Vagina (tissue), 2 donors: ENCODE results near the gene ASCC2.

ENCODE experiments used
- POLR2AphosphoS5 ChIP-seq, 2 donors: sonication (generic); formaldehyde crosslinking; IDR thresholded peaks; one replicate each; pipeline ENCODE4 v1.9.0; 2017; ENCODE audit warnings: antibody characterized with exemption in 2 of 2, mild to moderate bottlenecking in 2 of 2, low read depth in 1 of 2; ENCODE audit not compliant: insufficient read depth in 1 of 2
- TF ChIP-seq, protein P1 (sequence below), 3 experiments: fragments of 450-650 bp in 2 of 3; fragments of 200-600 bp in 1 of 3; sonication (generic) in 1 of 3; IDR thresholded peaks; one replicate each; pipeline ENCODE4 v1.5.1; 2017 to 2019; ENCODE audit warnings: antibody characterized with exemption in 3 of 3, mild to moderate bottlenecking in 2 of 3, moderate library complexity in 2 of 3

DNA sequence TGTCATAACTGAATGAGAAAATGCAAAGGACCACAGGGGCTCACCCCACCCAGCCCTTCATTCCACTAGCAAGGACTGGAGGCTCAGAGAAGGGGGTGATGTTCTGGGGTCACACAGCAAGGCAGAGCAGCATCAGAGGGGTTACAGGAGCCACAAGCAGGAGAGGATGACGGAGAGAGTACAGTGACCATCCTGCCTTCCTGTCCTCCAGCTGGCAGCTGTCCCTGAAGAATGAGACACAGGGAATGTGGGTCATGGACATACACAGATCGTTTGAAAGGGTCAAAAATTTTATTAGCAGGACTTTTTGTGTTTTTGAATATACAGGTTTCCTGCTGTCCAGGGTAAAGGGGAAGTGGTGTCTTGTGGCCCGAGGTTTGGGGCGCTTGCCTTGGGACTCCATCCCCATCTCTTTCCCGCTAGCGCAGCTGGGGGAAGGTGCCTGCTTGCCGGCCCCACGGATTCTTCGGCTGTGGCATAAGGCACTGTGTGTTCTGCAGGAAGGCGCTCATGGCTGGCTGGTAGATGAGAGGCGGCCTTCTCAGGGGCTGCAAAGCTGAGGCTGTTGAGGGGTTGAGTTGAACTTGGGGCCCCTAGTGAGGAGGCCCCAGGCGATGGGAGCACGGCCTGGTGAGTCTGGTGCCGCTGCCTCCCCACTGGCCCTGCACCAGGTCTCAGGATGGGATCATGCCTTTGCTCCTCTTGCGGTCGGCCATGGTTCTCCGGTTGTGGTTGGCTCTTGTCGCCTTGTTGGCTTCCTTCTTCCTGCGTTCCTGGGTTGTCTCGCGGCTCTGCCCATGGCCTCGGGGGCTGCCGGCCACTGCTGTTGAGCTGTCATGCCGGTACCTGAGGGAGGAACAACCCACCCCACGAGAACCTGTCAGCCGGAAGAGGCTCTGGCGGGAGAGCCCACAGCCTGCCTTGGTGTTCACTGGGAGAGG, 49.5 kb downstream of the ASCC2 start:
- TF ChIP-seq, protein P1, sequence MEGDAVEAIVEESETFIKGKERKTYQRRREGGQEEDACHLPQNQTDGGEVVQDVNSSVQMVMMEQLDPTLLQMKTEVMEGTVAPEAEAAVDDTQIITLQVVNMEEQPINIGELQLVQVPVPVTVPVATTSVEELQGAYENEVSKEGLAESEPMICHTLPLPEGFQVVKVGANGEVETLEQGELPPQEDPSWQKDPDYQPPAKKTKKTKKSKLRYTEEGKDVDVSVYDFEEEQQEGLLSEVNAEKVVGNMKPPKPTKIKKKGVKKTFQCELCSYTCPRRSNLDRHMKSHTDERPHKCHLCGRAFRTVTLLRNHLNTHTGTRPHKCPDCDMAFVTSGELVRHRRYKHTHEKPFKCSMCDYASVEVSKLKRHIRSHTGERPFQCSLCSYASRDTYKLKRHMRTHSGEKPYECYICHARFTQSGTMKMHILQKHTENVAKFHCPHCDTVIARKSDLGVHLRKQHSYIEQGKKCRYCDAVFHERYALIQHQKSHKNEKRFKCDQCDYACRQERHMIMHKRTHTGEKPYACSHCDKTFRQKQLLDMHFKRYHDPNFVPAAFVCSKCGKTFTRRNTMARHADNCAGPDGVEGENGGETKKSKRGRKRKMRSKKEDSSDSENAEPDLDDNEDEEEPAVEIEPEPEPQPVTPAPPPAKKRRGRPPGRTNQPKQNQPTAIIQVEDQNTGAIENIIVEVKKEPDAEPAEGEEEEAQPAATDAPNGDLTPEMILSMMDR (IDR thresholded peaks at IDR 0.05), result no peak
- TF ChIP-seq POLR2AphosphoS5 (IDR thresholded peaks at IDR 0.05; ENCODE audit: insufficient read depth in 1 of 2, low read depth in 1 of 2), result no peak
